ENCODE results near the gene NR5A2. TPM values are rescaled to one million over a fixed set of nuclear protein-coding genes. Genes with fewer than 3 reads are reported as not detected.

NR5A2 gene
- total RNA-seq, 1 donor, result not detected

GRCh38 chr1:200115532-200115931 lies 88.0 kb downstream of the NR5A2 start:
- H3K4me3 ChIP-seq (ENCODE audit: low read depth, low read length), result no peak overlapping the region
- TF ChIP-seq CTCF (IDR thresholded peaks at IDR 0.05; ENCODE audit: insufficient read depth, low read depth, low read length), result no peak
- DNase-seq (ENCODE audit: low read depth), result no peak

- no peak for TF ChIP-seq CTCF (IDR thresholded peaks at IDR 0.05; ENCODE audit: insufficient read depth, low read depth, low read length)
- no peak for DNase-seq (ENCODE audit: low read depth)
These were observed 88.8 kb downstream of the NR5A2 start for GRCh38 chr1:200116324-200116723.

DNA sequence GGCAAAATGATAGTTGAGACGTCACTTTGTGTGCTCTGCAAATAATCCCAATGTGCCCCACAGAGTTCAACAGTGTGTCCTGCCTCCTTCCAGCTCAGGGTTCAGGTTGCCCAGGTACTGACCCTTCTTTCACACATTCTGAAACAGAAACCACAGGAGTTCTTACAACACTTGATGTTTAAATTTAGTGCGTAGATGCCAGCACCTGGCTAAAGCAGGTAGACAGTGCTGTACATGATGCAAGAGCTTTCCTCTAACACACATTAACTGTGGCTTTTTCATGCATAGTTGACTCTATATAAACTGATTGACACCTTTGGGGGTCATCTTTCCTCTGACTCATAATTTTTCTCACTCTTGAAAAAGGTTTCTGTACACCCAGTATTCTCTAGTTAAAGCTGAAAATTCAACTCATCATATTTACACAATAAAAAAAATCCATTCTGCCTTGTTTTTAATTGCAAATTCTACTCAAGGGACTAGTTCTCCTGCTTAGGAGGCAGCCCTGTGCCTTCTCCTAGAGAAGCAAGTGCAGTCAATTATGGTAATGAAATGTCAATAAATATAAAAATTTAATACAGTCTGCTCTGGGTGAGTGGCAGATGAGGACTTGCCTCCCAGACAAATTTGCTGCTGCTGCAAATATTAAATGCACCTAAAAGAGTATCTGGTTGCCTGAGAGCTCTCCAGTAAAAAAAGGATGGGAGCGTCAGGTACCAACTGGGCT lies 91.4 kb downstream of the NR5A2 start:
- no peak overlapping the region for H3K4me3 ChIP-seq (ENCODE audit: low read depth, low read length)
- no peak for DNase-seq (ENCODE audit: low read depth)
- TF ChIP-seq CTCF (IDR thresholded peaks at IDR 0.05; ENCODE audit: insufficient read depth, low read depth, low read length), result no peak

More at GRCh38 chr1:200116324-200116723, 88.8 kb downstream of the NR5A2 start:
- H3K4me3 ChIP-seq (ENCODE audit: low read depth, low read length), result no peak overlapping the region

- H3K4me3 ChIP-seq (ENCODE audit: low read depth, low read length), result no peak overlapping the region
- no peak for DNase-seq (ENCODE audit: low read depth)
- TF ChIP-seq CTCF (IDR thresholded peaks at IDR 0.05; ENCODE audit: insufficient read depth, low read depth, low read length), result no peak
These were observed 93.9 kb downstream of the NR5A2 start for GRCh38 chr1:200121421-200121820.

- DNase-seq (ENCODE audit: low read depth), result no peak
- H3K4me3 ChIP-seq (ENCODE audit: low read depth, low read length), result no peak overlapping the region
- TF ChIP-seq CTCF (IDR thresholded peaks at IDR 0.05; ENCODE audit: insufficient read depth, low read depth, low read length), result no peak
These were observed 96.8 kb downstream of the NR5A2 start for GRCh38 chr1:200124309-200124708.

- DNase-seq (ENCODE audit: low read depth), result no peak
- TF ChIP-seq CTCF (IDR thresholded peaks at IDR 0.05; ENCODE audit: insufficient read depth, low read depth, low read length), result no peak
- H3K4me3 ChIP-seq (ENCODE audit: low read depth, low read length), result no peak overlapping the region
These were observed 100.6 kb downstream of the NR5A2 start for GRCh38 chr1:200128081-200128480.

Measured in fibroblast of villous mesenchyme (primary cell).